T-helper 1 cell treated with Interleukin-12 subunit alpha and Interleukin-12 subunit beta and Interleukin-4 antibody, amounts not matched to agents 30 μg/mL and 1 μg/mL, for 36 hours (primary cell): Measurements from ENCODE around the gene MAGI1.
"Not testable (repeated sequence)": the region's sequence is repeated elsewhere in the genome, so short reads cannot be mapped to it uniquely, and the experiment has no call there.

Source experiments
- H3K27ac Mint-ChIP-seq: one replicate; pipeline ENCODE4 v1.8.0; 2021; ENCODE audit warnings: mild to moderate bottlenecking, mixed read lengths
- H3K27me3 Mint-ChIP-seq: one replicate; pipeline ENCODE4 v1.8.0; 2021; ENCODE audit warnings: low read depth, mixed read lengths
- H3K36me3 Mint-ChIP-seq: one replicate; pipeline ENCODE4 v1.8.0; 2021; ENCODE audit warnings: low read depth, mixed read lengths
- H3K4me1 Mint-ChIP-seq: one replicate; pipeline ENCODE4 v1.8.0; 2021; ENCODE audit warnings: low read depth, mixed read lengths
- H3K4me3 Mint-ChIP-seq: one replicate; pipeline ENCODE4 v1.8.0; 2021; ENCODE audit warnings: mild to moderate bottlenecking, moderate library complexity, mixed read lengths
- H3K9me3 Mint-ChIP-seq: one replicate; pipeline ENCODE4 v1.8.0; 2021; ENCODE audit warnings: mixed read lengths

Gene MAGI1

DNA sequence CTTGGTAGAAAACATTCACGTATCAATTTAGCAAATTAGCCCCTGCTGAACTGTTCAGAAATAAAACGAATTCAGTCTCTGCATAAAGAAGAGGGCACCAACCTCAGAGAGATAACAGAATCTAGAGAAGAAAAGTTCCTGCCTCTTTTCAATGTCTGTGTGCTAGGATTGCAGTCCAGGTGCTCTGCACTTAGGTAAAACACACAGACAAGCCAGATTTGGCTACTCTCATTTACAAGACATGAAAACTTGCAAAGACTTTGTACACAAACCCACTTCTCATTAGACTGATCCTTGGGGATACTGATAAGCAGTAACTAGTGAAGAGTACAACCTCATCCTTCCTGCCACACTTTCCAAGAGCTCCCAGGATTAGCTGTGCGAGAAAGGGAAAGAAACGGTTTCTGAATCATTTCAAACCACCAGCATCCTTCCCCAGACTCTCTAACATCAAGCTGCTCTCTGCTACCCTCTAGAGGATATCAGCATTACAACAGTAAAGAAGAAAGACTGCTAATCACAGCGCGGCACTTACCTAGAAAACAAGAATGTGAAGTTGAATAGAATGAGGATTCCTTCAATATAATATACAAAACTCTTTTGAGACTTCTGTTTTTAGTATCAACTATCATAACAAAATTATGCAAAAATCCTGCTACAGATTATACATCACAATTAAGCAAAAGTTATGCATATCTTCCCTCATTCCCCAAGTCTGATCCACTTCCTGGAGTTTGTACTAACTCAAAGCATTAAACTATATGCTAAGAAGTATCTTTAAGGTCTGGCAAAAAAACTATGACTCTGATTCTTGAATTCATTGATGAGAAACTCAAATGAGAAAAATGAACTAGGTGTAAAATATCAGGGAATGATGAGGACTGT is 306.4 kb downstream of the MAGI1 start:
- Mint-ChIP-seq H3K36me3 (no peaks in the 10 kb centered on the region), H3K4me1 (no peaks in the 10 kb centered on the region), H3K4me3 (no peak overlapping the region), H3K9me3 (no peaks in the 10 kb centered on the region), H3K27me3 (no peaks in the 10 kb centered on the region), H3K27ac (no peak overlapping the region)

DNA sequence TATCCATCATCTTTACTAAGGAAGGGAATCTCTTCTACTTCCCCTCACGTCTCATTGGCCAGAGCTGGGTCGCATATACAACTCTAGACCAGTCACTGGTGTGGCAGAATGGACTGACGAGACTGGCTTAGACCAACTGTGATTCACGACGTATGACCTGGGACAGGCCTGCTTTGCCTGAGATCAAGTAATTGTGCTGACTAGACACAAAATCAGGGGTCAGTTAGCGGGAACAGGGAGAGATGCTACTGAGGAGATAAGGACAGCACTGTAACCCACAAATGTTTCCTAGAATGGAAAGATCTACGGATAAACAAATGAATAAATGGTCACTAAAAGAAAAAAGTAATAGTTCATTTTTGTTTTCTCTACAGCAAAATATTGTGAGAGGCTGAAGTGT is 308.3 kb downstream of the MAGI1 start:
- Mint-ChIP-seq H3K4me3 (no peak overlapping the region), H3K9me3 (no peaks in the 10 kb centered on the region), H3K27me3 (no peaks in the 10 kb centered on the region), H3K36me3 (no peaks in the 10 kb centered on the region), H3K27ac (no peak overlapping the region), H3K4me1 (no peaks in the 10 kb centered on the region)

DNA sequence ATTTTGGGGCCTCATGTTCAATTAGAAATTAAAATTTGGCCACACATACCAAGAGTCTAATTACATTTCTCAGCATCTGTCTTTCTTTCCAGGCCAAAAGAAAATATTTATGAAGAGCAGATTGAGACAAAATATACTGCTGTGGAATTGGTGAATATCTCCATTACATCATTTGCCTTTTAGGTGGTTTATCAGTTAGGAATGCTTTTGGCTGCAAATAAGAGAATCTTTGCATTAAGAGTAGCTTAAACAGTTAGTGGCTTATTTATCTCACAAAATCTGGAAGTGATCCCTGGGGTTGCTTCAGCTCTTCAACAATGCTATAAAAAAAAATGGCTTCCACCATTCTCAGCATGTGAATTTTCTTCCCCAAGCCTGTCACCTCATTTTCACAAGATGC is 308.7 kb downstream of the MAGI1 start:
- Mint-ChIP-seq H3K27ac (no peak overlapping the region), H3K27me3 (no peaks in the 10 kb centered on the region), H3K36me3 (no peaks in the 10 kb centered on the region), H3K4me1 (no peaks in the 10 kb centered on the region), H3K4me3 (no peak overlapping the region), H3K9me3 (no peaks in the 10 kb centered on the region)

DNA sequence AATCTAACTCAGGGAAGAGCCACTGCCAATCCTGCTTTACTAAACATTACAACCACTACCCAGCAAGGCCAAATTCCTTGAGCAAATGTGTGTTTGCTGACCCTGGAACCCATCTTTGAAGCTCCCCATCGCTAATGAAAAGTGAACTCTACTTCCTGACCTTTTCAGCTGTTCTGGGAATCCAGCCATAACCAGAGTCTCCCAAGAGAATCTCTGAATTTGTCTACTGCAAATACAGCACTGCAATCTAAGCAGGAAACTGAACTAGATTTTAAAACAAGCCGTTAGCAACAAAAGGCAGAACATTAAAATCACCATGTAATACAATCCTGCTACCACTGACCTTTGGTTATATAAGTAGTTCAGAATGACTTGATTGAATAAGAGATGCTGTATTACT is 309.2 kb downstream of the MAGI1 start:
- H3K9me3 Mint-ChIP-seq, result no peaks in the 10 kb centered on the region
- no peak overlapping the region for H3K4me3 Mint-ChIP-seq
- H3K27ac Mint-ChIP-seq, result no peak overlapping the region

DNA sequence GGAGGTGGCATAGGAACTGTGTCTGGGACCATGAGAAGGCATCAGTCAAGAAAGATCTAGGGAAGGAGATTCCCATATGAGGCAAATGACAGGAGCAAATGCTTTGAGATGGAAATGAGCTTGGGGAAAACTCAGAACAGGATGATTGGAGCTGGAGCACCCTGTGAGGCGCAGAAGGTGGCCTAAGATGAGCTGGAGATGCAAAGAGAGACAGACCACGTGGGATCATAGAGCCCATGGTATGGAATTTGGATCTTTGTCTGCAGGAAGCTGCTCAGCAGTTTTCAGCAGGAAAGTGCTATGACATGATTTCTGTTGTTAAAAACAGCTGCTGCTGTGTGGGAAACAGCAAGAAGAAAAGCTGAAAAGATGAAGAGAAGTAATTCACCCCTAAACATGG is 310.6 kb downstream of the MAGI1 start:
- Mint-ChIP-seq H3K36me3 (no peaks in the 10 kb centered on the region), H3K4me3 (no peak overlapping the region), H3K4me1 (no peaks in the 10 kb centered on the region), H3K27me3 (no peaks in the 10 kb centered on the region), H3K27ac (no peak overlapping the region), H3K9me3 (no peaks in the 10 kb centered on the region)

More for the DNA sequence above, 309.2 kb downstream of the MAGI1 start:
- Mint-ChIP-seq H3K27me3 (no peaks in the 10 kb centered on the region), H3K36me3 (no peaks in the 10 kb centered on the region), H3K4me1 (no peaks in the 10 kb centered on the region)

DNA sequence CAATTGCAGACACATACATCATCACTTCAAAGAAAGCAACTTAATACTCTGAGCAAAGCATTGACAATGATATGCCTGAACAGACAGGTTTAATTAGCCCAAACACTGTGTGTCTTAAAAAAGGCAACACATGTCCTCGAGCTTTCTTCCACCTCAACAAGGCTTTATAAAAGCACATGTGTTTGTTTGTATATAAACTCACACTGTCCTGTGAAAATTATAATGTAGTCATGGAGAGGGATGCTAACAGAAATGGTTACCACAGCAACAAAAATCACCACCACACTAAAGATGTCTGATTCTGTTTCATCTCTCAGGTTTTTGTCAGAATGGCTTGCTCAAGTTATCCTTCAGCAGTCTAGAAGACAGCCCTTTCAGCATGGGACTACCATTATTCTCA is 314.7 kb downstream of the MAGI1 start:
- Mint-ChIP-seq H3K27ac (no peak overlapping the region), H3K9me3 (no peaks in the 10 kb centered on the region), H3K4me1 (no peaks in the 10 kb centered on the region), H3K27me3 (no peaks in the 10 kb centered on the region), H3K4me3 (no peak overlapping the region), H3K36me3 (no peaks in the 10 kb centered on the region)

DNA sequence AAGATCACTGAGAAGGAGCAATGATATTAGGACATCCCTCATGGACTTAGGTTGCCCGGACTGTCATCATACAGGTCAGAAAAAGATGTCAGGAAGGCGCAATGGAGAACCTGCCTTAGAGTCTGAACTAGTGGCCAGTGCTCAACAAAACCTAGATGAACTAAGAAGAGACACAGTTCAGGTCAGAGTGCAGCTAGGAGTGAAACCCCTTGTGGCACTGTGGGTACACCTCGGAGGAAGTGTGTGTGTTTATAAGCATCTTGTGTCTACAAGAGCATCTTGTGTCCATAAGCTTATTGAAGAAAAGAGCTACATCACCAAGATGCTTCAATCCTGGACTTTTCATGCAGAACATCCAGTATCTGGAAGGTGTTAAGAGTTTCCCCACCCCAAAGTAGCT is 315.7 kb downstream of the MAGI1 start:
- H3K27ac Mint-ChIP-seq, result no peak overlapping the region
- no peaks in the 10 kb centered on the region for H3K27me3 Mint-ChIP-seq
- no peaks in the 10 kb centered on the region for H3K9me3 Mint-ChIP-seq
- no peaks in the 10 kb centered on the region for H3K36me3 Mint-ChIP-seq
- H3K4me1 Mint-ChIP-seq, result no peaks in the 10 kb centered on the region
- H3K4me3 Mint-ChIP-seq, result no peak overlapping the region

DNA sequence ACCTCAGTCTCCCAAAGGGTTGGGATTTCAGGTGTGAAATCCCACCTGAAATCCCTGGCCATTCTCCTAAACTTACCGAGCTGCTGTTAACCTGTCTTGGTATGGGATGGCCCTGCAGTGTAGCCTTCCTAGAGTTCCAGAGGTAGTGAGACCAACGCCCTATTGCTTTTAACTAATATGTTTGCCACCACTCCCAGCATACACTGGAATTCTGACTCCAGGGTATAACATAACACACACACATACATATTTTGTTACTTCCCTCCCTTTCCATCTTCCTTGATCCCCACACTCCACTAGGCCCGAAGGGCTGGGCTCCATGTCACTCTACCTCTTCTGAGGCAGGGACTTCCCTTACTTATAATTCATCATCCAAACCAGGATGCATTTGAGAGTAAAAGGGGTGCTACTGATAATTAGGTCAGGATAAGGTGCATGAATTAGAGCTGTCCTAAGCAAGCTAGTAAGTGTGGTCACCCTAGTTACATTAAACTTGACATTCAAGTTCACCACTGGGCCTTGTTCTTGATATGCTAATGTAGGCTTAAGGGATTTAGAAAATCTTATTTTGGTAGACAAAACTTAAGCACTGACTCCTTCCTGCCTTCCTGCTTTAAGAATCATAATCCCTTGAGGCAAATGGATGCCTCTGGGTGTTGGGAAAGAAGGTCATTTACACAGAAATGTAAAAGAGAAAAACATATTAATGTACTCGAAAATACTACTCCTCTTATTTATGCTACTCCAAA is 317.6 kb downstream of the MAGI1 start:
- H3K4me1 Mint-ChIP-seq, result no peaks in the 10 kb centered on the region
- no peaks in the 10 kb centered on the region for H3K36me3 Mint-ChIP-seq
- H3K9me3 Mint-ChIP-seq, result no peaks in the 10 kb centered on the region
- H3K27ac Mint-ChIP-seq, result no peak overlapping the region
- no peaks in the 10 kb centered on the region for H3K27me3 Mint-ChIP-seq
- H3K4me3 Mint-ChIP-seq, result no peak overlapping the region

DNA sequence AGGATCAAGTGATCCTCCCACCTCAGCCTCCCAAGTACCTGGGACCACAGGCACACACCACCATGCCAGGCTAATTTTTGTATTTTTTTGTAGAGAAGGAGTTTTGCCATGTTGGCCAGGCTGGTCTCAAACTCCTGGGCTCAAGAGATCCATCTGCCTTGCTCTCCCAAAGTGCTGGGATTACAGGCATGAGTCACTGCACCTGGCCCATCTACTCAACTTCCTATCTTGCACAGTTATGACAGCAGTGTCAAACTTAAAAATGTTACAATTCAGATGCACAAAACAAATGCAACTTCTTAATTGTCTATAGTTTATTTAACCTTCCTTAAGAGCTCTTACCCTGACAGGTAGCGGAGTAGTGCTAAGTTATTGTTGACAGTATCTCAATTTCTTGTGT is 319.1 kb downstream of the MAGI1 start:
- not testable (repeated sequence) for H3K4me1 Mint-ChIP-seq

DNA sequence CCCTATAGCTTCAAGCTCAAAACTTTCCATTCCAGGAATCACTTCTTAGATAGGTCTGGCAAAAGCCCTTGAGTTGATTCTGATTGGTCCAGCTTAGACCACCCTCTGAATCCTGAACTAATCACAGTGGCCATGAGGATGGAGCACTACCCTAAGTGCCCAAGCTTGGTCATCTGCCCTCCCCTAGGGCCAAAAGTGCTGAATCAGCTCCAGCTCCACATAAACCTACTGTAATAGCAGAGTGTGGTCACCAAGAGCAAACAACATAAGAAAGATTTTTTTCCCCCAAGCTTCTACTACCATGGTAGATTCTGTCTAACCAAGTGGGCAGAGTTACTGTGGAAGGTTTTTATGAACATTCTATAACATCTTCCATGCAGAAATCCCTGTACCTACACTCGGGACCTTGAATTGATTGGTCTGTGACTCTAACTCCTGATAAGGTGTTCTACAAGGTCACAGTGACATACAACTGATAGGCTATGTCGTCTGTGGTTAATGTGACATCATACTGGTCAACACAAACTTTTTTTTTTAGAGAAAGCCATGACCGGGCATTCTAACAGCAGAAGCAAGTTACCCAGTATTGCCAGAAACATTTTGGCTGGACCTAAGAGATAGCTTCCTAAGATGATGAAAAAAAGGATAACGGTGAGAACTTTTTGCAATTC is 320.9 kb downstream of the MAGI1 start:
- no peaks in the 10 kb centered on the region for H3K9me3 Mint-ChIP-seq
- H3K27ac Mint-ChIP-seq, result no peak overlapping the region
- no peaks in the 10 kb centered on the region for H3K4me1 Mint-ChIP-seq
- no peaks in the 10 kb centered on the region for H3K27me3 Mint-ChIP-seq
- H3K36me3 Mint-ChIP-seq, result no peaks in the 10 kb centered on the region
- no peak overlapping the region for H3K4me3 Mint-ChIP-seq

More for the DNA sequence above, 319.1 kb downstream of the MAGI1 start:
- not testable (repeated sequence) for H3K9me3 Mint-ChIP-seq, H3K4me3 Mint-ChIP-seq, H3K36me3 Mint-ChIP-seq, H3K27me3 Mint-ChIP-seq, H3K27ac Mint-ChIP-seq

DNA sequence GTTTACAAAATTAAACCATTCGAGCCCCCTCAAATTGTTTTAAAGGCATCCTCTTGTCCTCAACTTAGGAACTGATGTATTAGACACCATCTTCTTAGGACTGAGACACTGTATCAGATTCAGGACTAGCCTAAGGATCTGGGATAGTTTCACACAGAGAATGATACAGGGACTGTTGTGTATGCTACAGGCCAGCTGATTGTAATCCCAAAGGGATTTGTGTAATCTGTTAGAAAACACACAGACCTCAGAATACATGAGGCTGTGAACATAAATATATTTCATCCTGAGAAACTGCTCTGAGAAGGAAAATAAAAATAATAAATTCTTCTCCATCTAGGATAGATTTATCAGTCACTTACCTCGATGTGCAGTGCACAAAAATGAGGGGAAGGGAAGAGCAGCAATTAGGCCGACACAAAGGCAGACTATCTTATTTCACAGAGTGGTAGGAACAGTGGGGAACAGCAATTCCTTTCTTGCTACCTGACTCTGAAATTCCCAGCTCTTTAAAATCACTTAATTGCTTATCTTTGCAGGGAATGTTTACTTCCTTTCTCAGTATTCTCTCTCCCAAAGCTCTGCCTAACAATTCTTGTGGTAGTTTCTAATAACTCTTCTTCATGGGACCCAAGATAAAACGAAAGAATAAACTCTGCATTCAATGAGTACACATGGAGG is 322.5 kb downstream of the MAGI1 start:
- H3K27me3 Mint-ChIP-seq, result no peaks in the 10 kb centered on the region
- H3K36me3 Mint-ChIP-seq, result no peaks in the 10 kb centered on the region
- H3K4me3 Mint-ChIP-seq, result no peak overlapping the region
- H3K4me1 Mint-ChIP-seq, result no peaks in the 10 kb centered on the region
- no peak overlapping the region for H3K27ac Mint-ChIP-seq
- H3K9me3 Mint-ChIP-seq, result no peaks in the 10 kb centered on the region

DNA sequence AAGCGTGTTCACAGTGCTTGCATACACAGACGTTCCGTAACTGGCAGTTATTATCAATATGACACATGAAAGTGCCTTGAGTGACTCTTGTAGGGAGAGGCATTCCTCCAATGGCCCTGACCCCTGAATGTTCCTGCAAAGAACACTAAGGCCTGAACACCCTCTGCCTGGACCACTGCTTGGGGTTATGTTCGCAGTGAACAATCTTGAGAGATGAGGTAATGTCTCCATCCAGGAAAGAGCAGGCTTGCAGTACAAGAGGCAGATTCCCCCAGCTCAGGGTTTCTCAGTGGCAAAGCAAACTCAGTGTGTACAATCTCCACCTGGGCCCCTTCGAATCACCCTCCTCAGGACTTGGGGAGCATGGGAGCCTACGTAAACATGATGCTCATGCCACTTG is 324.6 kb downstream of the MAGI1 start:
- Mint-ChIP-seq H3K4me1 (no peaks in the 10 kb centered on the region), H3K27ac (no peak overlapping the region), H3K36me3 (no peaks in the 10 kb centered on the region), H3K9me3 (no peaks in the 10 kb centered on the region), H3K27me3 (no peaks in the 10 kb centered on the region), H3K4me3 (no peak overlapping the region)

DNA sequence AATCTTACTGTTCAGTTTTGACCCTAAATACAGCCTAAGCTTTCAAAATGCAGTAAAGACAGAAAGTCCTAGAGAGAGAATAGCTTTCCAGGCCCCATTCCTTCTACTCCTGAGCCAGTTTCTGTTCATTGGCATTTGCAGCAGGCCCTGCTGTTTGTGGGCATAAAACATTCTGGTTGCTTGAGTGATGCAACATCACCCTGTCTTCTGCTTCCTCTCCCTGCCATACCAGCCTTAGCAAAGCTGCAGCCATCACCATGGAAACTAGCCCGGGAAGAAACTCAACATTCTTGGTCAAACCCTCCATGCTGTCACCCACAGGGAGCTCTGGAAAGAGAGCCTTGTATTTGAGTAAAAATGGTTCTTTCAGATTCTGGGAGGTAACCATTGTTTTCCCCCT is 325.7 kb downstream of the MAGI1 start:
- Mint-ChIP-seq H3K27ac (no peak overlapping the region), H3K9me3 (no peaks in the 10 kb centered on the region), H3K4me1 (no peaks in the 10 kb centered on the region), H3K4me3 (no peak overlapping the region), H3K36me3 (no peaks in the 10 kb centered on the region), H3K27me3 (no peaks in the 10 kb centered on the region)

DNA sequence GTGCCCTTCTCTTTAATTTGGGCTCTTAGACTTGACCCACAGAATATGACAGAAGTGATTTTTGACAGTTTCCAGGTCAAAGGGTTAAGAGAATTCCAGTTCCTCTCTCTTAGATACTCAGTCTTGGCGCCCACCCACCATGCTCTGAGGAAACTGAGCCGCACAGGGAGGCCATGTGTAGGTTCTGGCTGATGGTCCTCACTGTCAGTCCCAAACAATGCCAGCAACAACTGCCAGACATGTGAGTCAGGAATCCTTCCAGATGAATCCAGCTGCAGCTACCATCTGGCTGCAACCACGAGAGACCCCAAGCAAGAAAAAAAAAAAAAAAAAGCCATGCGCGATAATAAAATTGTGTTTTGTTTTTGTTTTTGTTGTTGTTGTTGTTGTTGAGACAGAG is 326.6 kb downstream of the MAGI1 start:
- Mint-ChIP-seq H3K27me3 (no peaks in the 10 kb centered on the region), H3K27ac (no peak overlapping the region), H3K9me3 (no peaks in the 10 kb centered on the region), H3K36me3 (no peaks in the 10 kb centered on the region), H3K4me3 (no peak overlapping the region), H3K4me1 (no peaks in the 10 kb centered on the region)
